ENCODE data around the gene CDH23. TPM values are rescaled to one million over a fixed set of nuclear protein-coding genes. Genes with fewer than 3 reads are reported as not detected.

CDH23 gene
- total RNA-seq, 1 donor from 2014 or later: 4.5 TPM

DNA sequence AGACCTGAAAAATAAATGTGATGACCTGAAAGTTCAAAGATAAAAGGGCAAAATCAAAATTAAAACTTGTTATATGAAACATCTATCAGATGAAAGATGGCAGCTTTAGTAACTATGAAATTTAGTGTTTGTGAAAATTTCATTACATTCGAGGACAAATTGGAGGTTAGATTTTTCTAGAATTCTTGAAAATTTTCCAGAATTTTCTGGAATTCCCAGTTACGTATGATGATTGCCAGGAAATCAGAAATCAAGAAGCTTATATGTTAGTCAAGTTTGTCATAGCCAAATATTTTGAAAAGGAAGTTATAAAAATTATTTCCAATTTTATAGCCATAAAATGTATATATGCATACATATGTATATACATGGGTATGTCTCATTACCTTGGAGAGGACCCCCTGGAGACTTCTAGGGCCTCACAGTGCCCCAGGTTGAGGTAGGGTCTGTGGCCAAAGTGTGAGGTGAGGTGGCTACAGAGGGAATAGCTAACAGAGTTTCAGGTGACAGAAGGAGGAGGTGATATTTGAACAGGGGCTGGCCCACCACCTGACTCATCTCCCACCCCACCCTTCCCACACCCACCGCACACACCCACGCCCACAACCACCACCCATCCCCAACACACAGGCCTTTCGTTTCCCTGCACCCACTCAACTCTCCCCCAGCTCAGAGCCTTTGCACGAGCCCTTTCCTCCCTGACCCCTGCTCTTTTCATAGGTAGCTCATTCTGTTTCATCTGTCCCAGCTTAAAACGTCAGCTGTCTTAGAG, 301.4 kb downstream of the CDH23 start:
- no peaks in the 10 kb centered on the region for H3K36me3 ChIP-seq
- TF ChIP-seq, protein P1, sequence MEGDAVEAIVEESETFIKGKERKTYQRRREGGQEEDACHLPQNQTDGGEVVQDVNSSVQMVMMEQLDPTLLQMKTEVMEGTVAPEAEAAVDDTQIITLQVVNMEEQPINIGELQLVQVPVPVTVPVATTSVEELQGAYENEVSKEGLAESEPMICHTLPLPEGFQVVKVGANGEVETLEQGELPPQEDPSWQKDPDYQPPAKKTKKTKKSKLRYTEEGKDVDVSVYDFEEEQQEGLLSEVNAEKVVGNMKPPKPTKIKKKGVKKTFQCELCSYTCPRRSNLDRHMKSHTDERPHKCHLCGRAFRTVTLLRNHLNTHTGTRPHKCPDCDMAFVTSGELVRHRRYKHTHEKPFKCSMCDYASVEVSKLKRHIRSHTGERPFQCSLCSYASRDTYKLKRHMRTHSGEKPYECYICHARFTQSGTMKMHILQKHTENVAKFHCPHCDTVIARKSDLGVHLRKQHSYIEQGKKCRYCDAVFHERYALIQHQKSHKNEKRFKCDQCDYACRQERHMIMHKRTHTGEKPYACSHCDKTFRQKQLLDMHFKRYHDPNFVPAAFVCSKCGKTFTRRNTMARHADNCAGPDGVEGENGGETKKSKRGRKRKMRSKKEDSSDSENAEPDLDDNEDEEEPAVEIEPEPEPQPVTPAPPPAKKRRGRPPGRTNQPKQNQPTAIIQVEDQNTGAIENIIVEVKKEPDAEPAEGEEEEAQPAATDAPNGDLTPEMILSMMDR (IDR thresholded peaks at IDR 0.05; ENCODE audit: borderline replicate concordance): no peak
- H3K27me3 ChIP-seq (ENCODE audit: low read depth): no peaks in the 10 kb centered on the region
- intact Hi-C loops (cut with micrococcal nuclease): no loop called here
- H3K27ac ChIP-seq (replicated peaks): no peak overlapping the region
- peaks cover 59% of the 10 kb centered on the region for H3K4me1 ChIP-seq
- H3K9me3 ChIP-seq (replicated peaks): no peaks in the 10 kb centered on the region
- no peak for DNase-seq
- H3K4me3 ChIP-seq: no peak overlapping the region

DNA sequence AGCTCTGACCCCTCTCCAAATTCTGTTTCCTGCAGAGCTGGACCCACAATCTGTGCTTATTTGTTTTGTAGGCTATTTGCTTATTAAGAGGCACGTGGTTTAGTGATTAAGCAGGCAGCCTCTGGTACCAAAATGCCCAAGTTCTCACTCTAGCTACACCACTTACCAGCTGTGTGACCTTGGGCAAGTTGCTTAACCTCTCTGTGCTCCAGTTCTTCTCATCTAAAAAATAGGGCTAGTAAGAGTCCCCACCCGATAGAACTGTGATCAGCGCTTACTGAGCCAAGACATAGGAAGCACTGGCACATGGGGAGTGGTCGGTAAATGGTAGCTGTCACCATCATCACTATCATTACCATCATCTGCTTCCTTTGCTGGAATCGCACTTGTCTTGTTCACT, 302.0 kb downstream of the CDH23 start:
- intact Hi-C loops (cut with micrococcal nuclease): no loop called here
- Histone ChIP-seq H3K36me3 (no peaks in the 10 kb centered on the region), H3K9me3 (replicated peaks) (no peaks in the 10 kb centered on the region), H3K27ac (replicated peaks) (no peak overlapping the region), H3K27me3 (ENCODE audit: low read depth) (no peaks in the 10 kb centered on the region), H3K4me1 (peaks cover 54% of the 10 kb centered on the region), H3K4me3 (no peak overlapping the region)
- TF ChIP-seq, protein P1 (IDR thresholded peaks at IDR 0.05; ENCODE audit: borderline replicate concordance): no peak
- DNase-seq: no peak

DNA sequence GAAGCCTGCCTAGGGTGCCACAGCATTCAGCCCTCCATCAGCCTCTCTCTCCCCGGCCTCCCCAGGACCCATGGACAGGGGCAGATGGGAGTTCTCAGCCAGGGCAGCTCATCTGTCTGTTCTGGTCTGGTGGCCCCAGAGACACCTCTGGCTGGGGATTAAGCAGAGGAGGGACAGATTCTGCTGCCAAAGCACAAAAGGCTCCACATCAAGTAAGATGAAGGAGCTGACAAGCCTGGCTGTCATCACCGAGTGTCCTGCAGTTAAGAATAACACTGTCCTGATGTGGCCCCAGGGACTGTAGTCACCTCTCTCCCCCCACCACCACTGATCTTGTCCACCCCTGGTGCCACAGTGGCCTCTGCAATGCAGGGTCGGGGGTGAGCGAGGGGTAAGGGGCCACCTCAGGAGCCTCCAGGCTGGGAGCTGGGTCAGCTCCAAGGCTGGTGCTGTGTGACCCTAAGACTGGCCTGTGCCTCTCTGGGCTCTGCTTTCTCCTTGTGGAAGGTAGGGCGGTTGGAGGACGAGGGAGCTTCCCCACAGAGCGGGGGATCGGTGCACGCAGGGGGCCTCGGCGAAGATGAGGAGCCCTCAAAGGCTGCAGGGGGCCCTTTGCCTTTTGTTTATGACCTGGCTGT, 304.1 kb downstream of the CDH23 start:
- H3K9me3 ChIP-seq (replicated peaks): no peaks in the 10 kb centered on the region
- DNase-seq: no peak
- intact Hi-C loops (cut with micrococcal nuclease): loop anchor here (10.0 kb wide), 1 partner anchor 376 kb away; no protein-coding TSS in a partner anchor

DNA sequence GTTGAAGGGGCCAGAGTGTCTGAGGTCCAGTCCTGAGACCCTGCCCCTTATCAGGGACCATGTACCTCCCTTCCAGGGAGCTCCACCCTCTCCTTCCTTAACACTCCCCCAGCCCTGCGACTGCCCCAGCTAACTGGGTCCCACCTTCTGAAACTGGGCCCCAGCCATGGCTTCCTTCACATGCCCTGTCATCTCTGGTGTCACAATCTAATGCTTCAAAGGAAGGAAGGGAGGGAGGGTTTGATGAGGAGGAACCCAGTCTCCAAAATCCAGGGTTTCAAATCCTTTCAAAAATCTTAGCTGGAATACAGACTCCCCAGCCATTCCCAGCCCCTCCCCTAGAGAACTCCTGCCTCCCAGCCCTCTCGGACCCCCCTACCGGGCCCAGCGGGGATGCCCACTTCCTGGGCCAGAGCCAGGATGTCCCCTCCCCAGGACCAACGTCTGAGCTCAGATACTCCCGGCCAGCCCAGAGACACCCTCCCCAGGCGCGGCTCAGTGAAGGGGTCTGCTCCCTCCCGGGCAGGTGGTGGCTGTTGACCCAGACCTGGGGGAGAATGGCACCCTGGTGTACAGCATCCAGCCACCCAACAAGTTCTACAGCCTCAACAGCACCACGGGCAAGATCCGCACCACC, 304.9 kb downstream of the CDH23 start:
- intact Hi-C loops (cut with micrococcal nuclease): loop anchor here (10.0 kb wide), 1 partner anchor 377 kb away; no protein-coding TSS in a partner anchor
- Histone ChIP-seq H3K36me3 (no peaks in the 10 kb centered on the region), H3K4me3 (no peak overlapping the region), H3K9me3 (replicated peaks) (no peaks in the 10 kb centered on the region), H3K27ac (replicated peaks) (no peak overlapping the region), H3K4me1 (peaks cover 33% of the 10 kb centered on the region), H3K27me3 (ENCODE audit: low read depth) (no peaks in the 10 kb centered on the region)
- DNase-seq: no peak
- TF ChIP-seq, protein P1 (IDR thresholded peaks at IDR 0.05; ENCODE audit: borderline replicate concordance): no peak

More for the DNA sequence above, 304.1 kb downstream of the CDH23 start:
- Histone ChIP-seq H3K27me3 (ENCODE audit: low read depth) (no peaks in the 10 kb centered on the region), H3K36me3 (no peaks in the 10 kb centered on the region), H3K4me1 (peaks cover 39% of the 10 kb centered on the region), H3K4me3 (no peak overlapping the region), H3K27ac (replicated peaks) (no peak overlapping the region)
- TF ChIP-seq, protein P1 (IDR thresholded peaks at IDR 0.05; ENCODE audit: borderline replicate concordance): no peak

DNA sequence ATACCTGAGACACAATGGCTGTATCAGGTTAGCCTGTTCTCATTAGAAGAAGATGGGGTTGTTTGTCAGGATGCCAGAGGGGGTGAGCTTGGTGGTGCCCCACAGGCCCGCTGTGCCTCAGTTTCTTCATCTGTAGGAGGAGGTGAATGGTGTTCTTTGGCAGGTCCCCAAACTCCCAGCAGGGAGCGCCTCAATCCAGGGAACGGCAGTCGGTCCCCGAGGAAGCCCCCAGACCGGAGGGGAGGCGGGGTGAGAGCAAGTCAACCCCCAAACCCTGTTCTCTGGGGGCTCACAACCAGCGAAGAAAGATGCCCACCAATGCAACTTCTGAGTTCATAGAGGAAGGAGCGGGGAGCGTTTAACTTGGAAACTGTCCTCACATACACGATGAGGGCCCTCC, 306.9 kb downstream of the CDH23 start:
- TF ChIP-seq, protein P1 (IDR thresholded peaks at IDR 0.05; ENCODE audit: borderline replicate concordance): no peak
- intact Hi-C loops (cut with micrococcal nuclease): loop anchor here (10.0 kb wide), 1 partner anchor 379 kb away; no protein-coding TSS in a partner anchor
- Histone ChIP-seq H3K27me3 (ENCODE audit: low read depth) (no peaks in the 10 kb centered on the region), H3K27ac (replicated peaks) (no peak overlapping the region), H3K4me3 (no peak overlapping the region), H3K9me3 (replicated peaks) (no peaks in the 10 kb centered on the region), H3K4me1 (peaks cover 36% of the 10 kb centered on the region), H3K36me3 (no peaks in the 10 kb centered on the region)
- DNase-seq: no peak
